BJ (cell line): Measurements from ENCODE around the gene KLHL14. TPM values are rescaled to one million over a fixed set of nuclear protein-coding genes. Genes with fewer than 3 reads are reported as not detected.
"Not testable (repeated sequence)": the region's sequence is repeated elsewhere in the genome, so short reads cannot be mapped to it uniquely, and the experiment has no call there.

Experiments
- CTCF ChIA-PET: fragments of 350-600 bp; formaldehyde crosslinking; extraction: SDS; loops from one replicate; lab custom pipeline; 2021; ENCODE audit warnings: antibody characterized with exemption, inconsistent platforms; lab: Yijun Ruan, JAX
- POLR2A ChIA-PET: fragments of 300-600 bp; sonication (Branson Sonifier 250); formaldehyde crosslinking; extraction: SDS; loops from one replicate; lab custom pipeline; 2021; ENCODE audit warnings: antibody characterized with exemption; lab: Charles Lee
- DNase-seq: peaks from one replicate; pipeline ENCODE4 v3.0.0-alpha.2; 2011; ENCODE audit warnings: low read depth
- H3K27me3 ChIP-seq: 2 replicates; pipeline ENCODE4 v1.6.0; 2011; ENCODE audit warnings: low read length; ENCODE audit not compliant: control insufficient read depth, insufficient read depth
- H3K36me3 ChIP-seq: 2 replicates; pipeline ENCODE4 v1.5.1; 2011; ENCODE audit warnings: low read length; ENCODE audit not compliant: control insufficient read depth, insufficient read depth
- H3K4me3 ChIP-seq: 2 replicates; pipeline ENCODE4 v1.5.1; 2011; ENCODE audit warnings: low read depth, mild to moderate bottlenecking, control low read depth, low read length
- CTCF ChIP-seq: IDR thresholded peaks from 2 replicates; pipeline ENCODE4 v1.5.1; 2011; ENCODE audit warnings: low read depth, mild to moderate bottlenecking, control low read depth, inconsistent platforms, low read length, moderate library complexity; ENCODE audit not compliant: insufficient read depth
- polyA plus RNA-seq: library from polyadenylated mRNA; depleted of rRNA; stranded (reverse); fragments of >200 nt; gene quantifications from 2 replicates; pipeline ENCODE4 v1.2.3, GENCODE V29; 2011

KLHL14 gene
- polyA plus RNA-seq, 1 experiment = not detected

- CTCF ChIA-PET = interaction anchor here (0.6 to 0.9 kb wide), 2 partner anchors 13 to 104 kb away, joined by 3 read pairs; no protein-coding TSS in a partner anchor
- DNase-seq = no peak
- no peak for TF ChIP-seq CTCF
- POLR2A ChIA-PET = no interaction called here
- Histone ChIP-seq H3K27me3 (no peaks in the 10 kb centered on the region), H3K4me3 (no peak overlapping the region), H3K36me3 (no peaks in the 10 kb centered on the region)
Measured at GRCh38 chr18:32661486-32662299, 111.1 kb downstream of the KLHL14 start.

GRCh38 chr18:32654507-32654906, 118.3 kb downstream of the KLHL14 start:
- CTCF ChIA-PET = interaction anchor here (1.3 kb wide), 1 partner anchor 61 kb away, joined by 3 read pairs; no protein-coding TSS in a partner anchor
- POLR2A ChIA-PET, DNase-seq: not testable (repeated sequence)

DNA sequence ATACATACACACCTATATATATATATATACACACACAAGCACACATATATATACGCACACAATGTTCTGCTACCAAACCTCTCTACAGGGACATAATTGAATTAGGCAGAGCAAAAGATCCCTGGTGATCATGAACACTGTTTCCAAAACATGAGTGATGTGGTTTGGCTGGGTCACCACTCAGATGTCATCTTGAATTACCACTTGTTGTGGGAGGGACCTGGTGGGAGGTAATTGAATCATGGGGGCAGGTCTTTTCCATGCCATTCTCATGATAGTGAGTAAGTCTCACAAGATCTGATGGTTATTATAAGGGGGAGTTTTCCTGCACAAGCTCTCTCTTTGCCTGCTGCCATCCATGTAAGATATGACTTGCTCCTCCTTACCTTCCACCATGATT, 135.2 kb downstream of the KLHL14 start:
- H3K4me3 ChIP-seq, H3K36me3 ChIP-seq, POLR2A ChIA-PET, CTCF ChIA-PET, H3K27me3 ChIP-seq, DNase-seq: not testable (repeated sequence)

More at GRCh38 chr18:32654507-32654906, 118.3 kb downstream of the KLHL14 start:
- H3K4me3 ChIP-seq, H3K27me3 ChIP-seq, H3K36me3 ChIP-seq: not testable (repeated sequence)

GRCh38 chr18:32637226-32637625, 135.6 kb downstream of the KLHL14 start:
- ChIA-PET POLR2A (no interaction called here), CTCF (interaction anchor here (1.1 kb wide), 1 partner anchor 11 kb away, joined by 3 read pairs; no protein-coding TSS in a partner anchor)
- TF ChIP-seq CTCF = no peak
- Histone ChIP-seq H3K36me3 (no peaks in the 10 kb centered on the region), H3K4me3 (no peak overlapping the region), H3K27me3 (no peaks in the 10 kb centered on the region)
- no peak for DNase-seq

GRCh38 chr18:32634876-32635431, 137.9 kb downstream of the KLHL14 start:
- no peak for TF ChIP-seq CTCF
- Histone ChIP-seq H3K27me3 (no peaks in the 10 kb centered on the region), H3K4me3 (no peak overlapping the region), H3K36me3 (no peaks in the 10 kb centered on the region)
- no peak for DNase-seq
- ChIA-PET CTCF (no interaction called here), POLR2A (no interaction called here)

- POLR2A ChIA-PET = interaction anchor here (0.7 kb wide), 1 partner anchor 93 kb away, joined by 7 read pairs; no protein-coding TSS in a partner anchor
- CTCF ChIA-PET = interaction anchor here (0.6 kb wide), 1 partner anchor 195 kb away, joined by 3 read pairs; no protein-coding TSS in a partner anchor
- DNase-seq = no peak
- Histone ChIP-seq H3K27me3 (no peaks in the 10 kb centered on the region), H3K36me3 (no peaks in the 10 kb centered on the region), H3K4me3 (no peak overlapping the region)
- no peak for TF ChIP-seq CTCF
Measured at GRCh38 chr18:32629981-32630700, 142.7 kb downstream of the KLHL14 start.
